Liver (tissue), 9 donors: Measurements from ENCODE around the gene DHRS3. TPM values are rescaled to one million over a fixed set of nuclear protein-coding genes. Genes with fewer than 3 reads are reported as not detected.

Source experiments
- DNase-seq: peaks from one replicate; pipeline ENCODE4 v3.0.0-alpha.2; 2017; ENCODE audit warnings: low spot score
- H3K27ac ChIP-seq, 2 donors: one replicate each; pipeline ENCODE4 v1.7.0; 2013; ENCODE audit warnings: inconsistent platforms in 2 of 2, low read length in 2 of 2, control low read depth in 1 of 2, low read depth in 1 of 2, mild to moderate bottlenecking in 1 of 2
- H3K27me3 ChIP-seq, 4 donors: one replicate each; pipeline versions ENCODE4 v1.6.1 to v1.7.0; 2013; ENCODE audit warnings: low read length in 3 of 4, inconsistent platforms in 1 of 4, mild to moderate bottlenecking in 1 of 4, moderate library complexity in 1 of 4; ENCODE audit not compliant: control insufficient read depth in 4 of 4, insufficient read depth in 4 of 4
- H3K36me3 ChIP-seq, 4 donors: one replicate each; pipeline versions ENCODE4 v1.6.1 to v1.7.0; 2013; ENCODE audit warnings: low read length in 3 of 4, mild to moderate bottlenecking in 3 of 4, low read depth in 1 of 4, moderate library complexity in 1 of 4; ENCODE audit not compliant: control insufficient read depth in 4 of 4, insufficient read depth in 3 of 4
- H3K4me1 ChIP-seq, 4 donors: one replicate each; pipeline versions ENCODE4 v1.6.1 to v1.7.0; 2013; ENCODE audit warnings: low read length in 3 of 4, mild to moderate bottlenecking in 3 of 4, moderate library complexity in 1 of 4; ENCODE audit not compliant: control insufficient read depth in 4 of 4, insufficient read depth in 4 of 4
- H3K4me3 ChIP-seq, 3 donors: one replicate each; pipeline versions ENCODE4 v1.6.1 to v1.7.0; 2013; ENCODE audit warnings: low read length in 3 of 3, control low read depth in 1 of 3, low read depth in 1 of 3, mild to moderate bottlenecking in 1 of 3
- H3K9ac ChIP-seq, 2 donors: one replicate each; pipeline ENCODE4 v1.7.0; 2013; ENCODE audit warnings: low read length in 2 of 2, mild to moderate bottlenecking in 2 of 2, moderate library complexity in 2 of 2, control low read depth in 1 of 2, low read depth in 1 of 2
- H3K9me3 ChIP-seq, 4 donors: one replicate each; pipeline versions ENCODE4 v1.6.1 to v1.7.0; 2013; ENCODE audit warnings: low read length in 3 of 4; ENCODE audit not compliant: control insufficient read depth in 4 of 4
- ATF3 ChIP-seq: IDR thresholded peaks from 2 replicates; pipeline ENCODE4 v1.6.1; 2016; ENCODE audit warnings: antibody characterized with exemption
- CTCF ChIP-seq: fragments of 150-350 bp; IDR thresholded peaks from 2 replicates; pipeline ENCODE4 v1.5.1; 2017; ENCODE audit warnings: improper control_type of control experiment, low read depth, low read length; ENCODE audit not compliant: missing input control
- EGR1 ChIP-seq, 2 donors: IDR thresholded peaks; 2 replicates each; pipeline ENCODE4 v1.6.1; 2016 to 2018; ENCODE audit warnings: antibody characterized with exemption in 2 of 2, low read depth in 2 of 2
- FOXA1 ChIP-seq: IDR thresholded peaks from 2 replicates; pipeline ENCODE4 v1.6.1; 2016; ENCODE audit warnings: antibody characterized with exemption
- FOXA2 ChIP-seq: IDR thresholded peaks from 2 replicates; pipeline ENCODE4 v1.6.1; 2016; ENCODE audit warnings: antibody characterized with exemption
- GABPA ChIP-seq, 2 donors: IDR thresholded peaks in 1 of 2; conservative IDR thresholded peaks in 1 of 2; 2 replicates each; pipeline ENCODE4 v1.6.1; 2016; ENCODE audit warnings: antibody characterized with exemption in 2 of 2, mild to moderate bottlenecking in 1 of 2, moderate library complexity in 1 of 2
- HNF4A ChIP-seq, 2 donors: conservative IDR thresholded peaks; 2 replicates each; pipeline ENCODE4 v1.6.1; 2016; ENCODE audit warnings: antibody characterized with exemption in 2 of 2, mild to moderate bottlenecking in 2 of 2
- HNF4G ChIP-seq: IDR thresholded peaks from 2 replicates; pipeline ENCODE4 v1.6.1; 2016; ENCODE audit warnings: antibody characterized with exemption
- JUND ChIP-seq, 2 donors: IDR thresholded peaks; 2 replicates each; pipeline ENCODE4 v1.6.1; 2016; ENCODE audit warnings: antibody characterized with exemption in 2 of 2
- MAX ChIP-seq: IDR thresholded peaks from 2 replicates; pipeline ENCODE4 v1.6.1; 2016; ENCODE audit warnings: antibody characterized with exemption
- NR2F2 ChIP-seq: IDR thresholded peaks from 2 replicates; pipeline ENCODE4 v1.6.1; 2016; ENCODE audit warnings: antibody characterized with exemption
- RAD21 ChIP-seq, 2 donors: IDR thresholded peaks; 2 replicates each; pipeline ENCODE4 v1.6.1; 2016; ENCODE audit warnings: antibody characterized with exemption in 2 of 2, mild to moderate bottlenecking in 2 of 2
- REST ChIP-seq: IDR thresholded peaks from 2 replicates; pipeline ENCODE4 v1.6.1; 2016; ENCODE audit warnings: antibody characterized with exemption, mild to moderate bottlenecking
- RXRA ChIP-seq, 2 donors: IDR thresholded peaks; 2 replicates each; pipeline ENCODE4 v1.6.1; 2017 to 2018; ENCODE audit warnings: antibody characterized with exemption in 2 of 2, mild to moderate bottlenecking in 1 of 2
- SP1 ChIP-seq: IDR thresholded peaks from 2 replicates; pipeline ENCODE4 v1.6.1; 2018; ENCODE audit warnings: antibody characterized with exemption, mild to moderate bottlenecking
- TAF1 ChIP-seq: conservative IDR thresholded peaks from 2 replicates; pipeline ENCODE4 v1.6.1; 2016; ENCODE audit warnings: antibody characterized with exemption, mild to moderate bottlenecking
- YY1 ChIP-seq: IDR thresholded peaks from 2 replicates; pipeline ENCODE4 v1.6.1; 2016; ENCODE audit warnings: antibody characterized with exemption, mild to moderate bottlenecking
- WGBS: extraction: QIAGEN DNeasy Blood & Tissue Kit; methylation state at CpG from one replicate; pipeline ENCODE4 v1.1.7; 2013; 5-methylcytosine and 5-hydroxymethylcytosine counted together
- polyA plus RNA-seq, 2 donors: library from polyadenylated mRNA; stranded (reverse) in 1 of 2; unstranded in 1 of 2; fragments of 200-250 nt in 1 of 2; fragments of >200 nt in 1 of 2; fragmentation: Nextera tagmentation in 1 of 2; extraction: Ambion mirVana in 1 of 2; gene quantifications; one replicate each; pipeline versions ENCODE4 v1.2.1 to v1.2.3, GENCODE V29; 2013 to 2015
- total RNA-seq, 2 donors: library from RNA; depleted of rRNA; stranded (reverse); fragments of >200 nt; gene quantifications; one replicate each; pipeline ENCODE4 v1.2.3, GENCODE V29; 2014
- donor health status: healthy.
- donor health status: healthy.
- donor health status: healthy.
- donor health status: healthy.
- donor health status: healthy.

DHRS3 gene
- total and polyA plus RNA-seq, 4 donors: 62.6 to 185 (median 158) TPM

- H3K27ac ChIP-seq: peak overlapping the region; percentile 94 to 96
Observed at GRCh38 chr1:12604986-12605385, 13.0 kb downstream of the DHRS3 start.

GRCh38 chr1:12604114-12604874 is 13.7 kb downstream of the DHRS3 start:
- peaks cover 36 to 80% (median 74%) of the 10 kb centered on the region in 4 donors for H3K4me1 ChIP-seq
- no peaks in the 10 kb centered on the region for H3K27me3 ChIP-seq
- no peaks in the 10 kb centered on the region for H3K9me3 ChIP-seq
- no peak overlapping the region for H3K4me3 ChIP-seq
- peak overlapping the region; percentile 58 to 78 for H3K9ac ChIP-seq
- H3K27ac ChIP-seq: peak overlapping the region; percentile 94 to 96
- peaks cover 0 to 4% (median 1%) of the 10 kb centered on the region in 4 donors for H3K36me3 ChIP-seq
- WGBS: 41% methylated on average over 16 of the region's 16 CpGs
- DNase-seq: no peak
- TF ChIP-seq HNF4A (conservative IDR thresholded peaks at IDR 0.05) (peak; percentile 68 to 83), NR2F2 (peak; percentile 95), GABPA (IDR thresholded peaks at IDR 0.05 in 1 of 2, conservative IDR thresholded peaks at IDR 0.05 in 1 of 2) (peak in 1 of 2 donors; percentile 58), REST (peak; percentile 54), CTCF (no peak), EGR1 (IDR thresholded peaks at IDR 0.05; ENCODE audit: low read depth in 2 of 2) (no peak), SP1 (peak; percentile 88), HNF4G (peak; percentile 14), RAD21 (IDR thresholded peaks at IDR 0.05) (peak; percentile 55 to 65), FOXA2 (peak; percentile 85), YY1 (peak; percentile 84), JUND (IDR thresholded peaks at IDR 0.05) (peak; percentile 95 to 96), MAX (peak; percentile 83), FOXA1 (peak; percentile 76), TAF1 (no peak)

More at GRCh38 chr1:12604986-12605385, 13.0 kb downstream of the DHRS3 start:
- H3K9me3 ChIP-seq: no peaks in the 10 kb centered on the region
- peaks cover 0 to 4% (median 1%) of the 10 kb centered on the region in 4 donors for H3K36me3 ChIP-seq
- H3K4me3 ChIP-seq: no peak overlapping the region
- no peak overlapping the region for H3K9ac ChIP-seq
- 86% methylated on average over 9 of the region's 9 CpGs for WGBS
- TF ChIP-seq SP1 (no peak), NR2F2 (no peak), JUND (IDR thresholded peaks at IDR 0.05) (no peak), RAD21 (IDR thresholded peaks at IDR 0.05) (no peak), EGR1 (IDR thresholded peaks at IDR 0.05; ENCODE audit: low read depth in 2 of 2) (no peak), MAX (no peak), CTCF (no peak), FOXA2 (no peak), HNF4G (no peak), YY1 (no peak), TAF1 (no peak), RXRA (IDR thresholded peaks at IDR 0.05) (no peak), FOXA1 (no peak), ATF3 (no peak)
- H3K27me3 ChIP-seq: no peaks in the 10 kb centered on the region
- peaks cover 41 to 78% (median 72%) of the 10 kb centered on the region in 4 donors for H3K4me1 ChIP-seq
- DNase-seq: no peak
